Endodermal cell (in vitro differentiated cells): Measurements from ENCODE around the gene CAPNS1. TPM values are rescaled to one million over a fixed set of nuclear protein-coding genes. Genes with fewer than 3 reads are reported as not detected.

Experiments used
- DNase-seq: peaks from one replicate; pipeline ENCODE4 v3.0.0-alpha.2; 2017
- H3K27ac ChIP-seq: 2 replicates; pipeline ENCODE4 v1.5.1; 2013; ENCODE audit warnings: mild to moderate bottlenecking, low read depth, low read length, moderate library complexity
- H3K27me3 ChIP-seq: 2 replicates; pipeline ENCODE4 v1.6.1; 2013; ENCODE audit warnings: mild to moderate bottlenecking, low read length, moderate library complexity; ENCODE audit not compliant: insufficient read depth, control insufficient read depth, poor library complexity, severe bottlenecking
- H3K36me3 ChIP-seq: 2 replicates; pipeline ENCODE4 v1.7.0; 2013; ENCODE audit warnings: mild to moderate bottlenecking, low read length, moderate library complexity; ENCODE audit not compliant: control insufficient read depth, insufficient read depth
- H3K4me1 ChIP-seq: one replicate; pipeline ENCODE4 v1.7.0; 2013; ENCODE audit warnings: low read length; ENCODE audit not compliant: control insufficient read depth, insufficient read depth
- H3K4me3 ChIP-seq: 2 replicates; pipeline ENCODE4 v1.5.1; 2013; ENCODE audit warnings: mild to moderate bottlenecking, low read length, moderate library complexity
- H3K9ac ChIP-seq: 2 replicates; pipeline ENCODE4 v1.6.1; 2013; ENCODE audit warnings: mild to moderate bottlenecking, low read length, moderate library complexity; ENCODE audit not compliant: poor library complexity, severe bottlenecking; ENCODE audit errors: extremely low read depth
- H3K9me3 ChIP-seq: 2 replicates; pipeline ENCODE4 v1.6.1; 2013; ENCODE audit warnings: mild to moderate bottlenecking, low read length, moderate library complexity; ENCODE audit not compliant: control insufficient read depth
- H3K27ac Mint-ChIP-seq: 2 replicates; pipeline ENCODE4 v1.8.0; 2020; ENCODE audit warnings: mixed read lengths
- H3K27me3 Mint-ChIP-seq: 2 replicates; pipeline ENCODE4 v1.8.0; 2021; ENCODE audit warnings: mild to moderate bottlenecking, mixed read lengths; ENCODE audit not compliant: insufficient read depth
- H3K36me3 Mint-ChIP-seq: 2 replicates; pipeline ENCODE4 v1.8.0; 2020; ENCODE audit warnings: low read depth, mixed read lengths
- H3K4me1 Mint-ChIP-seq: 2 replicates; pipeline ENCODE4 v1.8.0; 2020; ENCODE audit warnings: mixed read lengths
- H3K4me3 Mint-ChIP-seq: 2 replicates; pipeline ENCODE4 v1.8.0; 2020; ENCODE audit warnings: mild to moderate bottlenecking, moderate library complexity, mixed read lengths
- H3K9me3 Mint-ChIP-seq: 2 replicates; pipeline ENCODE4 v1.8.0; 2020; ENCODE audit warnings: mild to moderate bottlenecking, mixed read lengths
- WGBS, 2 experiments: methylation state at CpG; one replicate each; pipeline versions ENCODE4 v1.1.5 to v1.1.7; 2013; ENCODE audit warnings: missing lambda C conversion rate in 2 of 2, mixed read lengths in 1 of 2; ENCODE audit not compliant: insufficient coverage in 1 of 2, insufficient read length in 1 of 2; 5-methylcytosine and 5-hydroxymethylcytosine counted together
- total RNA-seq, 2 donors: library from RNA; stranded (reverse); fragmentation: NEBNext Ultra II Directional in 1 of 2; extraction: Animal tissue kit (Norgen Biotek cat#: 25700) in 1 of 2; gene quantifications; 2 replicates in 1 of 2; 3 replicates in 1 of 2; pipeline ENCODE4 v1.2.1, GENCODE V29; 2021
- TF ChIP-seq, protein P1 (sequence below): fragments of 200-600 bp; sonication (generic); conservative IDR thresholded peaks from 2 replicates; pipeline ENCODE4 v1.5.0; 2021; ENCODE audit warnings: antibody characterized with exemption, mild to moderate bottlenecking

The CAPNS1 gene
- total RNA-seq, 2 donors from 2014 or later = 633 to 714 TPM

- Mint-ChIP-seq H3K36me3 (peaks cover 71% of the 10 kb centered on the region), H3K27ac (no peak overlapping the region), H3K4me3 (no peak overlapping the region), H3K27me3 (no peaks in the 10 kb centered on the region), H3K4me1 (peaks cover 37% of the 10 kb centered on the region), H3K9me3 (no peaks in the 10 kb centered on the region)
- 93 to 97% methylated on average over 3 to 10 of the region's 10 CpGs for WGBS, 2 experiments
- Histone ChIP-seq H3K9ac (no peak overlapping the region), H3K27ac (no peak overlapping the region), H3K36me3 (peaks cover 52% of the 10 kb centered on the region), H3K9me3 (no peaks in the 10 kb centered on the region), H3K27me3 (no peaks in the 10 kb centered on the region), H3K4me1 (no peaks in the 10 kb centered on the region), H3K4me3 (no peak overlapping the region)
- no peak for DNase-seq
- TF ChIP-seq, protein P1, sequence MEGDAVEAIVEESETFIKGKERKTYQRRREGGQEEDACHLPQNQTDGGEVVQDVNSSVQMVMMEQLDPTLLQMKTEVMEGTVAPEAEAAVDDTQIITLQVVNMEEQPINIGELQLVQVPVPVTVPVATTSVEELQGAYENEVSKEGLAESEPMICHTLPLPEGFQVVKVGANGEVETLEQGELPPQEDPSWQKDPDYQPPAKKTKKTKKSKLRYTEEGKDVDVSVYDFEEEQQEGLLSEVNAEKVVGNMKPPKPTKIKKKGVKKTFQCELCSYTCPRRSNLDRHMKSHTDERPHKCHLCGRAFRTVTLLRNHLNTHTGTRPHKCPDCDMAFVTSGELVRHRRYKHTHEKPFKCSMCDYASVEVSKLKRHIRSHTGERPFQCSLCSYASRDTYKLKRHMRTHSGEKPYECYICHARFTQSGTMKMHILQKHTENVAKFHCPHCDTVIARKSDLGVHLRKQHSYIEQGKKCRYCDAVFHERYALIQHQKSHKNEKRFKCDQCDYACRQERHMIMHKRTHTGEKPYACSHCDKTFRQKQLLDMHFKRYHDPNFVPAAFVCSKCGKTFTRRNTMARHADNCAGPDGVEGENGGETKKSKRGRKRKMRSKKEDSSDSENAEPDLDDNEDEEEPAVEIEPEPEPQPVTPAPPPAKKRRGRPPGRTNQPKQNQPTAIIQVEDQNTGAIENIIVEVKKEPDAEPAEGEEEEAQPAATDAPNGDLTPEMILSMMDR = no peak
These were observed 13.3 kb downstream of the CAPNS1 start for GRCh38 chr19:36153126-36153525.

DNA sequence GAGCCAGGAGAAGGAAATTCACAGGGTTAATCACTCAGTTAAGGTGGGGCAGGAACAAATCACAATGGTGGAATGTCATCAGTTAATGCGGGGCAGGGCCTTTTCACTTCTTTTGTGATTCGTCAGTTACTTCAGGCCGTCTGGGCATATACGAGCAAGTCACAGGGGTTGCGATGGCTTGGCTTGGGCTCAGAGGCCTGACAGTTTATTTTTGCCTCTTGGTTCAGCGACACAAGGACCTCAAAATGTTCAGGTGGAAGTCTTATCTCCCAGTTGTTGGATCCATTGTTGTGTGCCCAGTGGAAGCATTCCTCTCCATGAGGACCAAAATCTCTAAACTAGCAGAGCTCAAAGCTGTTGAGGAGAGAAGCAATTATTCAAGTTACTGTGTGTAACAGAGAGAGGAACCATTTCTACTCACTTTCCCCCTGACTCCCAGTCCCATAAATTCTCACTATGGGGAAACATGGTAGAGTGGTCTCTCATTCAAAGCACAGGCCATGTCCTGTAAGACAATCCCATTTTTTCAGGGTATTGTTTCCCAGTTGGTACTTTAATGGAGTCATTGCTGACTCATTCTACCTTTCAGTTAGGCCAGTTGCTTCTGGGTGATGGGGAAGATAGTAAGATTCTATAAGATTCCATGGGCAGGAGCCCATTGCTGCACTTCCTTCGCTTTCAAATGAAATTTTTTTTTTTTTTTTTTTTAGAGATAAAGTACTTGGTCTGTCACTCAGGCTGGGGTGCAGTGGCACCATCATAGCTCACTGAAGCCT is 21.1 kb downstream of the CAPNS1 start:
- H3K36me3 ChIP-seq = peaks cover 16% of the 10 kb centered on the region
- peaks cover 3% of the 10 kb centered on the region for H3K4me1 ChIP-seq
- peak overlapping the region; percentile 80 for H3K4me3 Mint-ChIP-seq
- H3K4me3 ChIP-seq = peak overlapping the region; percentile 69
- H3K27ac ChIP-seq = peak overlapping the region; percentile 60
- H3K27me3 Mint-ChIP-seq = no peaks in the 10 kb centered on the region
- DNase-seq = peak; percentile 78
- TF ChIP-seq, protein P1 = no peak
- peak overlapping the region; percentile 99 for H3K27ac Mint-ChIP-seq
- peak overlapping the region; percentile 31 for H3K9ac ChIP-seq
- peaks cover 45% of the 10 kb centered on the region for H3K4me1 Mint-ChIP-seq
- no peaks in the 10 kb centered on the region for H3K9me3 ChIP-seq
- H3K36me3 Mint-ChIP-seq = peaks cover 46% of the 10 kb centered on the region
- 48 to 52% methylated on average over 5 to 7 of the region's 7 CpGs for WGBS, 2 experiments
- H3K9me3 Mint-ChIP-seq = no peaks in the 10 kb centered on the region
- H3K27me3 ChIP-seq = no peaks in the 10 kb centered on the region

DNA sequence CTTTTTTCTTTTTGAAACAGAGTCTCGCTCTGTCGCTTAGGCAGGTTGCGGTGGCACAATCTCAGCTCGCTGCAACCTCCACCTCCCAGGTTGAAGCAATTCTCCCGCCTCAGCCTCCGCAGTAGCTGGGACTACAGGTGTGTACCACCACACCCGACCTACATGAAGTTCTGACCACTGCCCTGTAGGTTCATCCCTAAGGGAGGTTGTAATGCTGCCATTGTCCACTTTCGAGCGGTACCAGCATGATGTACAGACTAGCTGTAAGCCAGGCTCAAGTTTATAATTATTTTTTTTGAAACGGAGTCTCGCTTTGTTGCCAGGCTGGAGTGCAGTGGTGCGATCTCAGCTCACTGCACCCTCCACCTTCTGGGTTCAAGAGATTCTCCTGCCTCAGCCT is 23.9 kb downstream of the CAPNS1 start:
- no peak overlapping the region for H3K4me3 ChIP-seq
- TF ChIP-seq, protein P1 = no peak
- no peak overlapping the region for H3K9ac ChIP-seq
- Mint-ChIP-seq H3K27ac (no peak overlapping the region), H3K36me3 (peaks cover 28% of the 10 kb centered on the region), H3K4me1 (peaks cover 17% of the 10 kb centered on the region), H3K4me3 (no peak overlapping the region), H3K27me3 (no peaks in the 10 kb centered on the region), H3K9me3 (no peaks in the 10 kb centered on the region)
- H3K4me1 ChIP-seq = peaks cover 3% of the 10 kb centered on the region
- H3K9me3 ChIP-seq = no peaks in the 10 kb centered on the region
- no peaks in the 10 kb centered on the region for H3K27me3 ChIP-seq
- no peak overlapping the region for H3K27ac ChIP-seq
- WGBS, 2 experiments = 95 to 97% methylated on average over 10 to 12 of the region's 12 CpGs
- H3K36me3 ChIP-seq = peaks cover 25% of the 10 kb centered on the region
- no peak for DNase-seq
